Mesothelial cell of epicardium (in vitro differentiated cells): ENCODE results near the gene RAP1GAP2. TPM values are rescaled to one million over a fixed set of nuclear protein-coding genes. Genes with fewer than 3 reads are reported as not detected.

Source experiments
- DNase-seq, 2 experiments: peaks; one replicate each; pipeline ENCODE4 v3.0.0; 2021; ENCODE audit warnings: low spot score in 2 of 2; ENCODE audit not compliant: unreplicated experiment in 2 of 2
- H3K27ac Mint-ChIP-seq: 2 replicates; pipeline ENCODE4 v1.8.0; 2021; ENCODE audit warnings: mixed read lengths
- H3K27me3 Mint-ChIP-seq: 2 replicates; pipeline ENCODE4 v1.8.0; 2021; ENCODE audit warnings: low read depth, mixed read lengths
- H3K36me3 Mint-ChIP-seq: 2 replicates; pipeline ENCODE4 v1.8.0; 2021; ENCODE audit warnings: mixed read lengths
- H3K4me1 Mint-ChIP-seq: 2 replicates; pipeline ENCODE4 v1.8.0; 2021; ENCODE audit warnings: mixed read lengths
- H3K4me3 Mint-ChIP-seq: 2 replicates; pipeline ENCODE4 v1.8.0; 2021; ENCODE audit warnings: mild to moderate bottlenecking, moderate library complexity, mixed read lengths
- H3K9me3 Mint-ChIP-seq: 2 replicates; pipeline ENCODE4 v1.8.0; 2021; ENCODE audit warnings: mixed read lengths
- CTCF ChIP-seq: fragments of 200-600 bp; sonication (generic); IDR thresholded peaks from one replicate; pipeline ENCODE4 v1.5.0; 2021; ENCODE audit warnings: antibody characterized with exemption; ENCODE audit not compliant: unreplicated experiment
- total RNA-seq: library from RNA; stranded (reverse); gene quantifications from 3 replicates; pipeline ENCODE4 v1.2.1, GENCODE V29; 2021

RAP1GAP2 gene
- total RNA-seq, 1 donor from 2014 or later = 7.1 TPM

DNA sequence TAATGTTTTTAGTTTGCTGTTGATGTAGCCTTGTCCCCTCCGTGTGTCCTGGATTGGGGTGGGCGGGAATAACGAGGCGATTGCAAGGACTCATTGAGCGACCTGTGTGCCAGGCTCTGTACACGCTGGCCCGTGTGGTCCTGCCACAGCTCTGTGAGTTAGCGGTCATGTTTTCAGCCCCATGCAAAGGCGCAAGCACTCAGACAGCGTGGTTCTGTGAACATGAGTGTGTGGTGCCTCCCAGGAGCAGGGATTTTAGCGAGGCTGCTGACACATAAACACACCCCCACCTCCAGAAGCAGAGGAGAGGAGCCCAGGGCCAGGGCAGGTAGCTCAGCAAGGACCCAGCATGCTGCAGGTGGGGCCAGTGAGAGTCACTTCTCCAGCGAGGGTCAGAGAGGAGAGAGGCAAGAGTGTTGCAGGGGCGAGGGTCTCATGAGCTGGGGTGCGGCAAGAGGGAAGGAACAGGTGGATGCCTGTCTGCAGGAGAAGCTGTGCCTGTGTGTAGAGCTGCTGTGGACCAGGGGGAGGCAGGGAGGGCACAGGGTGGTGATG lies 151.8 kb downstream of the RAP1GAP2 start:
- DNase-seq = no peak
- no peak for TF ChIP-seq CTCF
- Mint-ChIP-seq H3K9me3 (no peaks in the 10 kb centered on the region), H3K27ac (no peak overlapping the region), H3K27me3 (peaks cover 3% of the 10 kb centered on the region), H3K36me3 (no peaks in the 10 kb centered on the region), H3K4me3 (no peak overlapping the region), H3K4me1 (no peaks in the 10 kb centered on the region)

GRCh38 chr17:2948721-2949468 lies 152.7 kb downstream of the RAP1GAP2 start:
- Mint-ChIP-seq H3K4me1 (no peaks in the 10 kb centered on the region), H3K4me3 (no peak overlapping the region), H3K27me3 (peaks cover 3% of the 10 kb centered on the region), H3K27ac (no peak overlapping the region), H3K36me3 (no peaks in the 10 kb centered on the region), H3K9me3 (no peaks in the 10 kb centered on the region)
- no peak for TF ChIP-seq CTCF
- DNase-seq = no peak

DNA sequence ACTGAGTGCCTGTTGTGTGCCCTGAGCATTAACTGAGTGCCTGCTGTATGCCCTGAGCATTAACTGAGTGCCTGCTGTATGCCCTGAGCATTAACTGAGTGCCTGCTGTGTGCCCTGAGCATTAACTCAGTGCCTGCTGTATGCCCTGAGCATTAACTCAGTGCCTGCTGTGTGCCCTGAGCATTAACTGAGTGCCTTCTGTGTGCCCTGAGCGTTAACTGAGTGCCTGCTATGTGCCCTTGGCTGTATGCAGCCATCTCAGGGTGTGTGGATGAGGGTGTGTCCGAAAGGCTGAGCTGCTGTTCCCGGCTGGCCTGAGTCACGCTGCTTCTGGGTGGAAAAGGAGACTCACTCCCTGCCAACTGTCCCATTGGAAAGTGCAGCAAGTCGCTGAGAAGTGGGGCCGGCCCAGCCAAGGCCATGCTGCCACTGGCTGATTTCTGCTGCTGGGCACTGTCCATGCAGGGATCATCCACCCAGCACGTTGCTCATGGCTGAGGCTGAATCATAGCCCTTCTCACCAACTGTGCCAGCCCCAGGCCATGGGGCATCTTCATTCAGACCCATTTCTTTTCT lies 153.3 kb downstream of the RAP1GAP2 start:
- no peak for DNase-seq
- Mint-ChIP-seq H3K27ac (no peak overlapping the region), H3K27me3 (peaks cover 3% of the 10 kb centered on the region), H3K36me3 (no peaks in the 10 kb centered on the region), H3K4me1 (no peaks in the 10 kb centered on the region), H3K9me3 (no peaks in the 10 kb centered on the region), H3K4me3 (no peak overlapping the region)
- no peak for TF ChIP-seq CTCF

DNA sequence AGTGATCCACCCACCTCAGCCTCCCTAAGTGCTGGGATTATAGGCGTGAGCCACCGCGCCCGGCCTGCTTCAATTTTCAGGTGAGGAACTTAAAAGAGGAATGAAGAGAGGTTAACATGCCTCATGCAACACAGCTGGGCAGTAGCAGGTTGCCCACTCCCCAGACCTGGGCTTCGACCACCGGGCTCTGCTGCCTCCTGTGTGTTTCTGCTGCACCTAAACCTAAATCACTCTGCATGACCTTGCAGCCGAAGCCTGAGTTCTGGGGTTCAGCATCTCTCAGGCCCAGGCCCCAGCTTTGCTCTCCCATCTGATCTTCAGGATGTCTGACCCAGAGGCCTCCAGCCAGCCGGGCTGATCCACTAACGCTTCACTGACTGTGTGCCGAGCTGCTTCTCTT lies 154.6 kb downstream of the RAP1GAP2 start:
- Mint-ChIP-seq H3K36me3 (no peaks in the 10 kb centered on the region), H3K27ac (no peak overlapping the region), H3K9me3 (no peaks in the 10 kb centered on the region), H3K4me3 (no peak overlapping the region), H3K4me1 (peaks cover 2% of the 10 kb centered on the region), H3K27me3 (peaks cover 3% of the 10 kb centered on the region)
- no peak for TF ChIP-seq CTCF
- DNase-seq = no peak

GRCh38 chr17:2952174-2952845 lies 156.1 kb downstream of the RAP1GAP2 start:
- Mint-ChIP-seq H3K9me3 (no peaks in the 10 kb centered on the region), H3K4me3 (no peak overlapping the region), H3K27me3 (peaks cover 1% of the 10 kb centered on the region), H3K4me1 (peaks cover 2% of the 10 kb centered on the region), H3K27ac (no peak overlapping the region), H3K36me3 (no peaks in the 10 kb centered on the region)
- DNase-seq = no peak
- no peak for TF ChIP-seq CTCF
